Lower leg skin (tissue), 3 donors: ENCODE results near the gene IP6K1.

Experiments used
- POLR2A ChIP-seq, 2 donors: fragments of 450-650 bp; IDR thresholded peaks; one replicate each; pipeline ENCODE4 v1.6.1; 2016 to 2017; ENCODE audit warnings: antibody characterized with exemption in 2 of 2, mild to moderate bottlenecking in 1 of 2, moderate library complexity in 1 of 2
- TF ChIP-seq, protein P1 (sequence below), 3 donors: fragments of 450-650 bp; IDR thresholded peaks; one replicate each; pipeline ENCODE4 v1.5.1; 2016; ENCODE audit warnings: antibody characterized with exemption in 3 of 3, mild to moderate bottlenecking in 3 of 3, moderate library complexity in 2 of 3

- no peak for TF ChIP-seq POLR2A (IDR thresholded peaks at IDR 0.05)
- TF ChIP-seq, protein P1, sequence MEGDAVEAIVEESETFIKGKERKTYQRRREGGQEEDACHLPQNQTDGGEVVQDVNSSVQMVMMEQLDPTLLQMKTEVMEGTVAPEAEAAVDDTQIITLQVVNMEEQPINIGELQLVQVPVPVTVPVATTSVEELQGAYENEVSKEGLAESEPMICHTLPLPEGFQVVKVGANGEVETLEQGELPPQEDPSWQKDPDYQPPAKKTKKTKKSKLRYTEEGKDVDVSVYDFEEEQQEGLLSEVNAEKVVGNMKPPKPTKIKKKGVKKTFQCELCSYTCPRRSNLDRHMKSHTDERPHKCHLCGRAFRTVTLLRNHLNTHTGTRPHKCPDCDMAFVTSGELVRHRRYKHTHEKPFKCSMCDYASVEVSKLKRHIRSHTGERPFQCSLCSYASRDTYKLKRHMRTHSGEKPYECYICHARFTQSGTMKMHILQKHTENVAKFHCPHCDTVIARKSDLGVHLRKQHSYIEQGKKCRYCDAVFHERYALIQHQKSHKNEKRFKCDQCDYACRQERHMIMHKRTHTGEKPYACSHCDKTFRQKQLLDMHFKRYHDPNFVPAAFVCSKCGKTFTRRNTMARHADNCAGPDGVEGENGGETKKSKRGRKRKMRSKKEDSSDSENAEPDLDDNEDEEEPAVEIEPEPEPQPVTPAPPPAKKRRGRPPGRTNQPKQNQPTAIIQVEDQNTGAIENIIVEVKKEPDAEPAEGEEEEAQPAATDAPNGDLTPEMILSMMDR (IDR thresholded peaks at IDR 0.05) = no peak
Observed at GRCh38 chr3:49803465-49804140, 17.3 kb upstream of the IP6K1 start.
